Small intestine (tissue), 7 donors: ENCODE results near the gene MRPL34. TPM values are rescaled to one million over a fixed set of nuclear protein-coding genes. Genes with fewer than 3 reads are reported as not detected.
A peak's percentile ranks its signal among the peaks of the same experiment; 100 is the strongest.

Experiments used
- DNase-seq, 2 donors: peaks; one replicate each; pipeline versions ENCODE4 v3.0.0 to v3.0.0-alpha.2; 2013
- FAIRE-seq: peaks from 2 replicates; lab custom pipeline; 2012; peaks lifted over from hg19 to GRCh38; lab: Jason Lieb, UNC
- H3K27ac ChIP-seq, 3 donors: one replicate each; pipeline ENCODE4 v1.5.1; 2013; ENCODE audit warnings: low read length in 2 of 3, mild to moderate bottlenecking in 2 of 3, control low read depth in 1 of 3, inconsistent platforms in 1 of 3, low read depth in 1 of 3, moderate library complexity in 1 of 3
- H3K27me3 ChIP-seq, 3 donors: one replicate each; pipeline ENCODE4 v1.6.1; 2013; ENCODE audit warnings: low read length in 3 of 3, inconsistent platforms in 1 of 3; ENCODE audit not compliant: control insufficient read depth in 3 of 3, insufficient read depth in 3 of 3
- H3K36me3 ChIP-seq, 3 donors: one replicate each; pipeline ENCODE4 v1.6.1; 2013; ENCODE audit warnings: low read length in 3 of 3, inconsistent platforms in 1 of 3, low read depth in 1 of 3, mild to moderate bottlenecking in 1 of 3, moderate library complexity in 1 of 3; ENCODE audit not compliant: control insufficient read depth in 3 of 3, insufficient read depth in 2 of 3
- H3K4me1 ChIP-seq, 3 donors: one replicate each; pipeline ENCODE4 v1.6.1; 2013; ENCODE audit warnings: low read length in 2 of 3, inconsistent platforms in 1 of 3, low read depth in 1 of 3, mild to moderate bottlenecking in 1 of 3, moderate library complexity in 1 of 3; ENCODE audit not compliant: control insufficient read depth in 3 of 3, insufficient read depth in 2 of 3
- H3K4me3 ChIP-seq, 3 donors: one replicate each; pipeline ENCODE4 v1.5.1; 2013; ENCODE audit warnings: low read length in 3 of 3, control low read depth in 1 of 3, inconsistent platforms in 1 of 3, low read depth in 1 of 3, mild to moderate bottlenecking in 1 of 3, moderate library complexity in 1 of 3
- H3K9me3 ChIP-seq, 2 donors: one replicate each; pipeline ENCODE4 v1.6.1; 2013; ENCODE audit warnings: low read depth in 1 of 2, low read length in 1 of 2; ENCODE audit not compliant: control insufficient read depth in 2 of 2, insufficient read depth in 1 of 2
- WGBS, 3 donors: extraction: QIAGEN DNeasy Blood & Tissue Kit; methylation state at CpG; one replicate each; pipeline ENCODE4 v1.1.7; 2013; 5-methylcytosine and 5-hydroxymethylcytosine counted together
- polyA plus RNA-seq, 4 donors: library from polyadenylated mRNA; stranded (reverse) in 3 of 4; unstranded in 1 of 4; fragments of 200-250 nt in 3 of 4; fragments of 120-200 nt in 1 of 4; gene quantifications; one replicate each; pipeline versions ENCODE4 v1.2.1 to v1.2.3, GENCODE V29; 2013
- donor health status: healthy with polysubstance abuse.
- donor health status: control.
- donor health status: control.
- donor health status: Bipolar disorder and iron deficiency.
- donor health status: healthy.

The MRPL34 gene
- polyA plus RNA-seq, 4 donors: 49.0 to 404 (median 278) TPM

DNA sequence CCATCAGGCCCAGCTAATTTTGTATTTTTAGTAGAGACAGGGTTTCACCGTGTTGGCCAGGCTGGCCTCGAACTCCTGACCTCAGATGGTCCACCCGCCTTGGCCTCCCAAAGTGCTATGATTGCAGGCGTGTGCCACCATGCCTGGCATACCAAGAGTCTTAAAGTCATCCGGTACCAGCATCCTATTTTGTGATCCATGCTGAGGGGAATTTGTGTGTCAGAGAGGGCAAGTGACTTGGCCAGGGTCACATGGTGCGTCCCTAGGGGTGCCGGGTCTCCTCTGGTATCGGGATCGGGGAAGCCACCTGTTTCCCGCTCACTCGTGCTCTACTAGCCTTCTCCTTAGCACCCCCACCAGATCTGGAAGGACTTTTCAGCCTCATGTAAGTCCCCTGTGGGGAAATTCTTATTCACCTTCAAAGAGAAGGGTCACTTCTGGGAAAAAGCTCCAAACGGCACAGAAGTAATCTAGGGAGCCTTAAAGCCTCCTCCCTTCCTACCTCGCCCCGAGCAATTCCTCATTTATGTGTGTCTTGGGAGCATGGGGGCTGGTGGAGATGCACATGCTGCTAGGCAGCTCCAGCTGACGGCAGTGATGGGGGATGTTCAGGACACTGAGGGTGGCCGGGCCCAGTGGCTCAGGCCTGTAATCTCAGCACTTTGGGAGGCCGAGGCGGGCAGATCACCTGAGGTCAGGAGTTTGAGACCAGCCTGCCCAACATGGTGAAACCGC lies 30.1 kb upstream of the MRPL34 start:
- FAIRE-seq (no peak), DNase-seq (no peak)
- Histone ChIP-seq H3K9me3 (no peaks in the 10 kb centered on the region), H3K27ac (no peak overlapping the region), H3K36me3 (peaks cover 5 to 79% (median 7%) of the 10 kb centered on the region in 3 donors), H3K4me3 (no peak overlapping the region), H3K4me1 (no peaks in the 10 kb centered on the region), H3K27me3 (no peaks in the 10 kb centered on the region)
- 93 to 94% (median 93%) methylated on average over 19 of the region's 19 CpGs for WGBS, 3 donors

DNA sequence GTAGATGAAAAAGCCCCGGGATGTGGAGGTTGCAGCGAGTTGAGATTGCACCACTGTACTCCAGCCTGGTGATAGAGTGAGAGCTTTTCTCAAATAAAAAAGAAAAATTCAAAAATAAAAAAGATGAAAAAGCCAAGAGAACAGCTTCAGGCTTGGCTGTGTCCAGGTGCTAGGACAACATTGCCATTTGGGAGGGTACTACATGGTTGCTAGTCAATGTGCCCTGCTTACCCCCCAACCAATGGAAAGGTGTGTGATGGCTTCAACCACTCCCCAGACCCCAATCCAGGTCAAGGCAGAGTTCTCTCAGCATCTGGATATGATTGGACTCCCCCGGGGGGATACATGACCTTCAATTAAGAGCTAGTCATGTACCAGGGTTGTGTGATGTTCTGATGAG lies 26.2 kb upstream of the MRPL34 start:
- Histone ChIP-seq H3K36me3 (peaks cover 5 to 47% (median 7%) of the 10 kb centered on the region in 3 donors), H3K4me3 (no peak overlapping the region), H3K27me3 (peaks cover 0 to 14% (median 3%) of the 10 kb centered on the region in 3 donors), H3K27ac (no peak overlapping the region), H3K4me1 (peaks cover 2 to 12% (median 2%) of the 10 kb centered on the region in 3 donors), H3K9me3 (no peaks in the 10 kb centered on the region)
- DNase-seq (no peak), FAIRE-seq (no peak)
- 65 to 96% (median 71%) methylated on average over 3 of the region's 3 CpGs for WGBS, 3 donors

DNA sequence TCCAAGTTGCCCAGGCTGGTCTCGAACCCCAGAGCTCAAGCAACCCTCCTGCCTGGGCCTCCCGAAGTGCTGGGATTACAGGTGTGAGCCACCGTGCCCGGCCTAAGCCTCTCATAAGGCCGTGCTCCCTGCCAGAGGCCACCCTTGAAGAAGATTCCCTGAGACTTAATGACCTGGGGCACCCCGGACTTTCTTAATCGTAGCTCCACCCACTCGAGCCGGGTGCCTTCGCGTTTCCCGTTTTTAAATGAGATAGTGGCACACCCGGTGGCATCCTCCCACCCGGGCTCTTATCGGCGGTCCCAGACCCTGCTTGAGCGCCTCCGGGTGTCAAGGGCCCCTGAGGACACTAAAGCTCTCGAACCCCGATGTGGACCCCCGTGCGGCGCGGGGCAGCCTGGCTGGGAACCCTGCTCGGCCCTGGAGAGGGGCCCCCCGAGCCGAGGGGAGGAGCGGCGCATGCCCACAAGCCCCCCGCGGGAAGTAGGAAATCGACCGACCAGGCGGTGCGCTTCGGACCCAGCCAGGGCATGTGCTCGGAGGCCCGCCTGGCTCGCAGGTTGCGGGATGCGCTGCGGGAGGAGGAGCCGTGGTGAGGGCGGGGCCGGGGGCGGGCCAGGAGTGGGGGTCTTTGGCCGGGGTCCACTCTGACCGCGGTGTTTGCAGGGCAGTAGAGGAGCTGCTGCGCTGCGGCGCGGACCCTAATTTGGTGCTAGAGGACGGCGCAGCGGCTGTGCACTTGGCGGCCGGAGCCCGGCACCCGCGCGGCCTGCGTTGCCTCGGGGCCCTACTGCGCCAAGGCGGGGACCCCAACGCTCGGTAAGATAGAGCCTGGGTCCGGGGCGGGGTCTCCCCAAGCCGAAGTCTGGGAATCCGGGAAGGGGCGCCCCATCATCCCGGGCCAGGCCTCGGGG lies 24.0 kb upstream of the MRPL34 start, which contains the start of gene ANKLE1:
TSS of gene ANKLE1 (plus strand) at position 511 of the 914 bp plus-strand sequence. CDS start at position 531, 20 bp downstream.
- peak within 1 kb of the TSS; percentile 2 to 40 (median 29) for H3K4me3 ChIP-seq
- no peaks in the 10 kb centered on the region for H3K9me3 ChIP-seq
- peaks cover 2 to 25% (median 2%) of the 10 kb centered on the region in 3 donors for H3K36me3 ChIP-seq
- peaks cover 0 to 14% (median 3%) of the 10 kb centered on the region in 3 donors for H3K27me3 ChIP-seq
- no peak for FAIRE-seq
- peaks cover 2 to 16% (median 2%) of the 10 kb centered on the region in 3 donors for H3K4me1 ChIP-seq
- 5 to 7% (median 6%) methylated on average over 55 to 75 of the region's 75 CpGs for WGBS, 3 donors
- peak in 1 of 2 donors; percentile 48 for DNase-seq
- H3K27ac ChIP-seq: no peak within 1 kb of the TSS

DNA sequence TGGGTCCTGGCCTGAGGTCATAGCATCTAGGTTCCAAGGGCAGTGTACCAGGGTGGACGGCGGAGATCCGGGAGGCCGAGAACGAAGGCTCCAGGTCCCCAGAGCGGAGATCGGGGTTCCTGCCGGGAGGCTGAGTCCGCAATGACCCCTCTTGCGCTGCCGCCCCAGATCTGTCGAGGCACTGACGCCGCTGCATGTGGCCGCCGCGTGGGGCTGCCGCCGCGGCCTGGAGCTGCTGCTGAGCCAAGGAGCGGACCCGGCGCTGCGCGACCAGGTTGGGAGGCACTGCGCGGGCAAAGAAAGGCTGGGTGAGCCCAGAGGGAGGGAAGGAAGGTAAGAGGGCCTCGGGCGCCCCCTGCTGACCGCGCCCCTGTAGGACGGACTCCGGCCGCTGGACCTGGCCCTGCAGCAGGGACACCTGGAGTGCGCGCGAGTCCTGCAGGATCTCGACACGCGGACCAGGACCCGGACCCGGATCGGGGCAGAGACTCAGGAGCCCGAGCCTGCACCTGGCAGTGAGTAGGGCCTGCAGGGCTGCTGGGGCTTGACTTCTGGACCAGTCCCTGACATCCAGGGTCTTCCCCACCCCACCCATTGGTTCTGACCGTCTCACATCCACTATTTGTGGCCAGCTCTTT lies 23.1 kb upstream of the MRPL34 start:
- Histone ChIP-seq H3K9me3 (no peaks in the 10 kb centered on the region), H3K4me1 (peaks cover 2 to 17% (median 2%) of the 10 kb centered on the region in 3 donors), H3K36me3 (peaks cover 0 to 17% (median 0%) of the 10 kb centered on the region in 3 donors), H3K27ac (no peak overlapping the region), H3K27me3 (peaks cover 0 to 14% (median 3%) of the 10 kb centered on the region in 3 donors), H3K4me3 (peak overlapping the region in 1 of 3 donors; percentile 40)
- no peak for FAIRE-seq
- 3 to 4% (median 3%) methylated on average over 30 to 45 of the region's 45 CpGs for WGBS, 3 donors
- peak; percentile 79 to 89 for DNase-seq

DNA sequence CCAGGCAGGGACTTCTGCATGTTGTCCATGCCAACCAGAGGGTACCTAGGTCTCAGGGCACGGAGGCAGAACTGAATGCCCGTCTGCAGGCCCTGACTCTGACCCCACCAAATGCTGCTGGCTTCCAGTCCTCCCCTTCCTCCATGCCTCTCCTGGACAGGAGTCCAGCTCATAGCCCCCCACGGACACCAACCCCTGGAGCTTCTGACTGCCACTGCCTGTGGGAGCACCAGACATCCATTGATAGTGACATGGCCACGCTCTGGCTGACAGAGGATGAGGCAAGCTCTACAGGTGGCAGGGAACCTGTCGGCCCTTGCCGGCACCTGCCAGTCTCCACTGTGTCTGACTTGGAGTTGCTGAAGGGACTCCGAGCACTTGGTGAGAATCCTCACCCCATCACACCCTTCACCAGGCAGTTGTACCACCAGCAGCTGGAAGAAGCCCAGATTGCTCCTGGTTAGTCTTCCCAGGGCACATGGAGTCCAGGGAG lies 22.1 kb upstream of the MRPL34 start:
- FAIRE-seq (no peak), DNase-seq (no peak)
- Histone ChIP-seq H3K4me1 (peaks cover 2 to 17% (median 2%) of the 10 kb centered on the region in 3 donors), H3K4me3 (no peak overlapping the region), H3K27ac (no peak overlapping the region), H3K36me3 (peaks cover 0 to 14% (median 0%) of the 10 kb centered on the region in 3 donors), H3K9me3 (no peaks in the 10 kb centered on the region), H3K27me3 (peaks cover 0 to 14% (median 3%) of the 10 kb centered on the region in 3 donors)
- WGBS, 3 donors: 82 to 91% (median 86%) methylated on average over 7 of the region's 7 CpGs

DNA sequence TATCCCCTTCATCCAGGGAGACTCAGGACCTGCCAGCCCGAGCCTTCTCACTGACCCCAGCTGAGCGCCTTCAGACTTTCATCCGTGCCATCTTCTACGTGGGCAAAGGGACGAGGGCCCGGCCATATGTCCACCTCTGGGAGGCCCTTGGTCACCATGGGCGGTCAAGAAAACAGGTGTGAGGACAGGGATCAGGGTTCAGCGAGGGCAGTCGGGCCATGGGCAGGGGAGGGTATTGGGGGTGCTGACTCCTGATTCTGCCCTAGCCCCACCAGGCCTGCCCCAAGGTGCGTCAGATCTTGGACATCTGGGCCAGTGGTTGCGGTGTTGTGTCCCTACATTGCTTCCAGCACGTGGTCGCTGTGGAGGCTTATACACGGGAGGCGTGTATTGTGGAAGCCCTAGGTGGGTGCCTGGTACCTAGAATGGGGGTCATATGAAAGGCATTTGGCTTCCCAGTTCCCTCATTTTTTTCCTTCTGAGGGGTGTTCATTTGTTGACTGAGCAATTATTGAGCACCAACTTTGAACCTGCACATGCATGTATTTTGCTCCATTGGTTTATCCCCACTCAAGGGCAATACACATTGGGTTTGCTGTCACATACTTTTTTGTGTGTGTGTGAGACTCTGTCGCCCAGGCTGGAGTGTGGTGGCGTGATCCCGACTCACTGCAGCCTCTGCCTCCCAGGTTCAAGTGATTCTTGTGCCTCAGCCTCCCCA lies 20.1 kb upstream of the MRPL34 start:
- Histone ChIP-seq H3K27ac (no peak overlapping the region), H3K36me3 (no peaks in the 10 kb centered on the region), H3K4me3 (no peak overlapping the region), H3K27me3 (peaks cover 0 to 14% (median 3%) of the 10 kb centered on the region in 3 donors), H3K9me3 (no peaks in the 10 kb centered on the region), H3K4me1 (peaks cover 2 to 17% (median 2%) of the 10 kb centered on the region in 3 donors)
- FAIRE-seq (no peak), DNase-seq (no peak)
- WGBS, 3 donors: 88 to 90% (median 89%) methylated on average over 18 of the region's 18 CpGs

DNA sequence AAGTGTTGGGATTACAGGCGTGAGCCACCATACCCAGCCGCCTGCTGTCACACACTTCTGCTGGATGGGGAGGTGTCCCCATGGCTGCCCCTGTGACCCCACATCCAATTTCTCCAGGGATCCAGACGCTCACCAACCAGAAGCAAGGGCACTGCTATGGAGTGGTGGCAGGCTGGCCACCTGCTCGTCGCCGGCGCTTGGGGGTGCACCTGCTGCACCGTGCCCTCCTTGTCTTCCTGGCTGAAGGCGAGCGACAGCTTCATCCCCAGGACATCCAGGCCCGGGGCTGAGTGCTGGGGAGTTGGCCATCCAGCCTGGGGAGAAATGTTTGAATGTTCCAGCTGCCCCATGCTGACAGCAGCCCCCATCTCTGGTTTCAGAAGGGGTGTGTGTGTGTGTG lies 19.4 kb upstream of the MRPL34 start:
- Histone ChIP-seq H3K4me1 (peaks cover 2 to 17% (median 2%) of the 10 kb centered on the region in 3 donors), H3K27ac (no peak overlapping the region), H3K27me3 (peaks cover 0 to 12% (median 3%) of the 10 kb centered on the region in 3 donors), H3K4me3 (no peak overlapping the region), H3K36me3 (no peaks in the 10 kb centered on the region), H3K9me3 (no peaks in the 10 kb centered on the region)
- no peak for FAIRE-seq
- DNase-seq: no peak
- WGBS, 3 donors: 81 to 92% (median 87%) methylated on average over 11 of the region's 11 CpGs
